Measurements from ENCODE around the gene TMEM263. TPM values are rescaled to one million over a fixed set of nuclear protein-coding genes. Genes with fewer than 3 reads are reported as not detected.
"Not testable (repeated sequence)": the region's sequence is repeated elsewhere in the genome, so short reads cannot be mapped to it uniquely, and the experiment has no call there.

Gene TMEM263
- total RNA-seq, 1 donor = 194 TPM

GRCh38 chr12:106997916-106998315, 42.2 kb downstream of the TMEM263 start:
- TF ChIP-seq CTCF (IDR thresholded peaks at IDR 0.05; ENCODE audit: insufficient read depth, low read depth, low read length) = no peak
- no peak for DNase-seq (ENCODE audit: low read depth)

GRCh38 chr12:106999446-106999845, 43.7 kb downstream of the TMEM263 start:
- no peak overlapping the region for H3K4me3 ChIP-seq (ENCODE audit: low read depth, low read length)
- DNase-seq (ENCODE audit: low read depth) = no peak
- TF ChIP-seq CTCF (IDR thresholded peaks at IDR 0.05; ENCODE audit: insufficient read depth, low read depth, low read length) = no peak

More at GRCh38 chr12:106997916-106998315, 42.2 kb downstream of the TMEM263 start:
- no peak overlapping the region for H3K4me3 ChIP-seq (ENCODE audit: low read depth, low read length)

GRCh38 chr12:107002665-107003064, 47.0 kb downstream of the TMEM263 start:
- not testable (repeated sequence) for H3K4me3 ChIP-seq (ENCODE audit: low read depth, low read length); DNase-seq (ENCODE audit: low read depth)

- no peak for DNase-seq (ENCODE audit: low read depth)
- H3K4me3 ChIP-seq (ENCODE audit: low read depth, low read length) = no peak overlapping the region
- TF ChIP-seq CTCF (IDR thresholded peaks at IDR 0.05; ENCODE audit: insufficient read depth, low read depth, low read length) = no peak
Observed at GRCh38 chr12:107007411-107007810, 51.7 kb downstream of the TMEM263 start.

- no peak overlapping the region for H3K4me3 ChIP-seq (ENCODE audit: low read depth, low read length)
- no peak for TF ChIP-seq CTCF (IDR thresholded peaks at IDR 0.05; ENCODE audit: insufficient read depth, low read depth, low read length)
- no peak for DNase-seq (ENCODE audit: low read depth)
Observed at GRCh38 chr12:107011519-107011918, 55.8 kb downstream of the TMEM263 start.

- no peak for TF ChIP-seq CTCF (IDR thresholded peaks at IDR 0.05; ENCODE audit: insufficient read depth, low read depth, low read length)
- no peak overlapping the region for H3K4me3 ChIP-seq (ENCODE audit: low read depth, low read length)
Observed at GRCh38 chr12:107012736-107013425, 57.2 kb downstream of the TMEM263 start.

GRCh38 chr12:107014055-107014454, 58.3 kb downstream of the TMEM263 start:
- no peak overlapping the region for H3K4me3 ChIP-seq (ENCODE audit: low read depth, low read length)
- TF ChIP-seq CTCF (IDR thresholded peaks at IDR 0.05; ENCODE audit: insufficient read depth, low read depth, low read length) = no peak
- DNase-seq (ENCODE audit: low read depth) = no peak

More at GRCh38 chr12:107012736-107013425, 57.2 kb downstream of the TMEM263 start:
- no peak for DNase-seq (ENCODE audit: low read depth)
